MM.1S (cell line): ENCODE data around the gene LAMP1.

Experiments
- DNase-seq: peaks from one replicate; pipeline ENCODE4 v3.0.0-alpha.2; 2015
- H2AFZ ChIP-seq: fragments of 300-600 bp; sonication (generic); 2 replicates; pipeline ENCODE4 v1.6.0; 2016; ENCODE audit warnings: antibody characterized with exemption, low read length
- H3F3A ChIP-seq: fragments of 300-600 bp; sonication (generic); 2 replicates; pipeline ENCODE4 v1.6.1; 2016; ENCODE audit warnings: mild to moderate bottlenecking, antibody characterized with exemption, low read length, moderate library complexity, mixed read lengths; ENCODE audit not compliant: insufficient read depth
- H3K27ac ChIP-seq: fragments of 300-600 bp; sonication (generic); 2 replicates; pipeline ENCODE4 v1.5.1; 2016; ENCODE audit warnings: mild to moderate bottlenecking, low read length
- H3K27me3 ChIP-seq: fragments of 300-600 bp; sonication (generic); replicated peaks from 2 replicates; pipeline ENCODE4 v1.6.0; 2016; ENCODE audit warnings: low read length; ENCODE audit not compliant: insufficient read depth
- H3K36me3 ChIP-seq: fragments of 300-600 bp; sonication (generic); replicated peaks from 2 replicates; pipeline ENCODE4 v1.6.1; 2016; ENCODE audit warnings: mild to moderate bottlenecking, low read length, mixed read lengths; ENCODE audit not compliant: insufficient read depth
- H3K4me1 ChIP-seq: fragments of 300-600 bp; sonication (generic); 2 replicates; pipeline ENCODE4 v1.6.1; 2016; ENCODE audit warnings: low read length, mixed read lengths
- H3K4me2 ChIP-seq: fragments of 300-600 bp; sonication (generic); 2 replicates; pipeline ENCODE4 v1.6.0; 2016; ENCODE audit warnings: low read depth, low read length
- H3K4me3 ChIP-seq: fragments of 300-600 bp; sonication (generic); 2 replicates; pipeline ENCODE4 v1.5.1; 2016; ENCODE audit warnings: low read length, mixed read lengths
- H3K79me2 ChIP-seq: fragments of 300-600 bp; sonication (generic); 2 replicates; pipeline ENCODE4 v1.6.1; 2016; ENCODE audit warnings: mixed run types, low read length, mixed read lengths
- H3K9ac ChIP-seq: fragments of 300-600 bp; sonication (generic); 2 replicates; pipeline ENCODE4 v1.6.1; 2016; ENCODE audit warnings: low read length, mixed read lengths
- H3K9me2 ChIP-seq: fragments of 300-600 bp; sonication (generic); replicated peaks from 2 replicates; pipeline ENCODE4 v1.6.1; 2016; ENCODE audit warnings: mild to moderate bottlenecking, low read length, mixed read lengths; ENCODE audit not compliant: insufficient read depth
- H3K9me3 ChIP-seq: fragments of 300-600 bp; sonication (generic); replicated peaks from 2 replicates; pipeline ENCODE4 v1.6.1; 2016; ENCODE audit warnings: mild to moderate bottlenecking, low read length, mixed read lengths; ENCODE audit not compliant: insufficient read depth
- H4K20me1 ChIP-seq: fragments of 300-600 bp; sonication (generic); 2 replicates; pipeline ENCODE4 v1.6.1; 2016; ENCODE audit warnings: mild to moderate bottlenecking, low read length, moderate library complexity, mixed read lengths; ENCODE audit not compliant: insufficient read depth
- CTCF ChIP-seq: fragments of 300-600 bp; sonication (generic); IDR thresholded peaks from 2 replicates; pipeline ENCODE4 v1.5.1; 2016; ENCODE audit warnings: antibody characterized with exemption, low read length, mixed read lengths
- EZH2 ChIP-seq: fragments of 300-600 bp; sonication (generic); optimal IDR thresholded peaks from 2 replicates; pipeline ENCODE3; 2017; ENCODE audit warnings: low read depth, mild to moderate bottlenecking, antibody characterized with exemption, low read length, mixed read lengths
- EZH2phosphoT487 ChIP-seq: fragments of 300-600 bp; sonication (generic); IDR thresholded peaks from 2 replicates; pipeline ENCODE4 v1.6.1; 2018; ENCODE audit warnings: antibody characterized with exemption, low read length

The LAMP1 gene

GRCh38 chr13:113328851-113329250 lies 31.8 kb downstream of the LAMP1 start:
- no peaks in the 10 kb centered on the region for H3K79me2 ChIP-seq
- TF ChIP-seq EZH2, result no peak
- no peak for TF ChIP-seq CTCF
- TF ChIP-seq EZH2phosphoT487, result no peak
- no peak overlapping the region for H2AFZ ChIP-seq
- H3K9ac ChIP-seq, result no peak overlapping the region
- H3K27me3 ChIP-seq, result peaks cover 14% of the 10 kb centered on the region
- H3K4me2 ChIP-seq, result no peak overlapping the region
- H3F3A ChIP-seq, result no peaks in the 10 kb centered on the region
- no peaks in the 10 kb centered on the region for H3K36me3 ChIP-seq
- no peak for DNase-seq
- no peaks in the 10 kb centered on the region for H3K9me3 ChIP-seq
- H4K20me1 ChIP-seq, result no peaks in the 10 kb centered on the region
- H3K4me3 ChIP-seq, result no peak overlapping the region
- H3K4me1 ChIP-seq, result no peaks in the 10 kb centered on the region
- no peak overlapping the region for H3K27ac ChIP-seq
- H3K9me2 ChIP-seq, result no peaks in the 10 kb centered on the region

DNA sequence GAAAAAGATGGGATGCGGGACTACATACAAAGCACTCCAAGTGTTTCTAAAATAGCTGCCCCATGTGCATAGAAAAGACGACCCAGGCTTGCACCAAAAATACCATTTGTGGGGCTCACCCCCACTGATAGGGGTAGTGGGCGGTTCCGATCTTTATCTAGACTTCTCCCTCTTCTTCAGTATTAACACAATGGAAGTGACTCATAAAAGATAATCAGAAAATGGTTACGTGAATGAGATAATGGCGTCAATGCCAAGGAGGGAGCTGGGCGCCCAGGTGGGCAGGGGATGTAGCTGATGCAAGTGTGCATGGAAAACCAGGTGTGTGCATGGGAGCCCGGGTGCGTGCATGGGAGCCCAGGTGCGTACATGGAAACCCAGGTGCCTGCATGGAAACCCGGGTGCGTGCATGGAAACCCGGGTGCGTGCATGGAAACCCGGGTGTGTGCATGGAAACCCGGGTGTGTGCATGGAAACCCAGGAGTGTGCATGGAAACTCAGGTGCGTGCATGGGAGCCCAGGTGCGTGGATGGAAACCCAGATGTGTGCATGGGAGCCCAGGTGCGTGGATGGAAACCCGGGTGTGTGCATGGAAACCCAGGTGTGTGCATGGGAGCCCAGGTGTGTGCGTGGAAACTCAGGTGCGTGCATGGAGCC lies 32.7 kb downstream of the LAMP1 start:
- DNase-seq, result no peak
- peaks cover 14% of the 10 kb centered on the region for H3K27me3 ChIP-seq
- no peaks in the 10 kb centered on the region for H4K20me1 ChIP-seq
- H3K4me1 ChIP-seq, result no peaks in the 10 kb centered on the region
- H3K9me3 ChIP-seq, result no peaks in the 10 kb centered on the region
- H3K9ac ChIP-seq, result no peak overlapping the region
- no peaks in the 10 kb centered on the region for H3K36me3 ChIP-seq
- no peak overlapping the region for H2AFZ ChIP-seq
- H3K4me3 ChIP-seq, result no peak overlapping the region
- H3K27ac ChIP-seq, result no peak overlapping the region
- H3F3A ChIP-seq, result no peaks in the 10 kb centered on the region
- no peak overlapping the region for H3K4me2 ChIP-seq
- TF ChIP-seq EZH2 (no peak), EZH2phosphoT487 (no peak), CTCF (no peak)
- no peaks in the 10 kb centered on the region for H3K9me2 ChIP-seq
- no peaks in the 10 kb centered on the region for H3K79me2 ChIP-seq

- Histone ChIP-seq H3K4me1 (no peaks in the 10 kb centered on the region), H3K4me3 (no peak overlapping the region), H3K27me3 (peaks cover 27% of the 10 kb centered on the region), H3K4me2 (no peak overlapping the region), H3K27ac (no peak overlapping the region), H3K79me2 (no peaks in the 10 kb centered on the region), H3K9me2 (no peaks in the 10 kb centered on the region), H2AFZ (no peak overlapping the region), H3K9me3 (no peaks in the 10 kb centered on the region), H3K9ac (no peak overlapping the region), H3F3A (no peaks in the 10 kb centered on the region), H4K20me1 (no peaks in the 10 kb centered on the region), H3K36me3 (no peaks in the 10 kb centered on the region)
- TF ChIP-seq EZH2 (no peak), EZH2phosphoT487 (no peak), CTCF (no peak)
- DNase-seq, result no peak
Measured at GRCh38 chr13:113332615-113333014, 35.6 kb downstream of the LAMP1 start.
